ENCODE results near the gene SPOCK2.

GRCh38 chr10:72058347-72058898 is 29.9 kb downstream of the SPOCK2 start:
- no peak for TF ChIP-seq POLR2A (IDR thresholded peaks at IDR 0.05)
- TF ChIP-seq, protein P1, sequence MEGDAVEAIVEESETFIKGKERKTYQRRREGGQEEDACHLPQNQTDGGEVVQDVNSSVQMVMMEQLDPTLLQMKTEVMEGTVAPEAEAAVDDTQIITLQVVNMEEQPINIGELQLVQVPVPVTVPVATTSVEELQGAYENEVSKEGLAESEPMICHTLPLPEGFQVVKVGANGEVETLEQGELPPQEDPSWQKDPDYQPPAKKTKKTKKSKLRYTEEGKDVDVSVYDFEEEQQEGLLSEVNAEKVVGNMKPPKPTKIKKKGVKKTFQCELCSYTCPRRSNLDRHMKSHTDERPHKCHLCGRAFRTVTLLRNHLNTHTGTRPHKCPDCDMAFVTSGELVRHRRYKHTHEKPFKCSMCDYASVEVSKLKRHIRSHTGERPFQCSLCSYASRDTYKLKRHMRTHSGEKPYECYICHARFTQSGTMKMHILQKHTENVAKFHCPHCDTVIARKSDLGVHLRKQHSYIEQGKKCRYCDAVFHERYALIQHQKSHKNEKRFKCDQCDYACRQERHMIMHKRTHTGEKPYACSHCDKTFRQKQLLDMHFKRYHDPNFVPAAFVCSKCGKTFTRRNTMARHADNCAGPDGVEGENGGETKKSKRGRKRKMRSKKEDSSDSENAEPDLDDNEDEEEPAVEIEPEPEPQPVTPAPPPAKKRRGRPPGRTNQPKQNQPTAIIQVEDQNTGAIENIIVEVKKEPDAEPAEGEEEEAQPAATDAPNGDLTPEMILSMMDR (IDR thresholded peaks at IDR 0.05): no peak

Measured in lower leg skin (tissue), 3 donors.